B cell (primary cell): ENCODE results near the gene PPFIA4. TPM values are rescaled to one million over a fixed set of nuclear protein-coding genes. Genes with fewer than 3 reads are reported as not detected.
A peak's percentile ranks its signal among the peaks of the same experiment; 100 is the strongest.

Source experiments
- ATAC-seq: fragments of 200-7000 bp; cut with Tn5 transposase; one replicate; pipeline ENCODE4 v1.10.0; 2021; ENCODE audit warnings: low read depth, mild to moderate bottlenecking, moderate number of reproducible peaks, moderate library complexity
- CTCF ChIA-PET: fragments of 350-600 bp; sonication (Branson Sonifier 250); formaldehyde crosslinking; loops from one replicate; lab custom pipeline; 2021; ENCODE audit warnings: antibody characterized with exemption, inconsistent platforms; lab: Charles Lee
- POLR2A ChIA-PET: fragments of 350-600 bp; sonication (Branson Sonifier 250); formaldehyde crosslinking; loops from one replicate; lab custom pipeline; 2021; ENCODE audit warnings: antibody characterized with exemption; lab: Charles Lee
- DNase-seq: peaks from one replicate; pipeline ENCODE4 v3.0.0; 2013
- H2AFZ ChIP-seq: 2 replicates; pipeline ENCODE4 v1.6.1; 2012; ENCODE audit warnings: mild to moderate bottlenecking, low read depth, low read length; ENCODE audit not compliant: insufficient read depth, poor library complexity, severe bottlenecking
- H3K27ac ChIP-seq, 2 donors: 1 replicate in 1 of 2; 2 replicates in 1 of 2; pipeline ENCODE4 v1.5.1; 2012 to 2013; ENCODE audit warnings: low read length in 2 of 2, mild to moderate bottlenecking in 2 of 2, moderate library complexity in 1 of 2
- H3K27me3 ChIP-seq, 4 experiments: fragments of 200-600 bp in 1 of 4; sonication (generic) in 1 of 4; replicated peaks in 1 of 4; 1 replicate in 2 of 4; 2 replicates in 2 of 4; pipeline versions ENCODE4 v1.6.1 to v1.7.0; 2013 to 2016; ENCODE audit warnings: low read length in 3 of 4, mild to moderate bottlenecking in 2 of 4, mixed read lengths in 1 of 4, moderate library complexity in 1 of 4; ENCODE audit not compliant: insufficient read depth in 4 of 4, control insufficient read depth in 3 of 4; ENCODE audit errors: control extremely low read depth in 1 of 4
- H3K36me3 ChIP-seq, 2 experiments: replicated peaks in 1 of 2; 1 replicate in 1 of 2; 2 replicates in 1 of 2; pipeline versions ENCODE4 v1.6.1 to v1.7.1; 2013; ENCODE audit warnings: low read length in 1 of 2; ENCODE audit not compliant: insufficient read depth in 2 of 2, control insufficient read depth in 1 of 2; ENCODE audit errors: control extremely low read depth in 1 of 2, extremely low read depth in 1 of 2
- H3K4me1 ChIP-seq, 2 donors: fragments of 200-600 bp in 1 of 2; sonication (generic) in 1 of 2; 1 replicate in 1 of 2; 2 replicates in 1 of 2; pipeline versions ENCODE4 v1.5.1 to v1.6.1; 2013 to 2017; ENCODE audit warnings: low read length in 2 of 2; ENCODE audit not compliant: control insufficient read depth in 2 of 2, insufficient read depth in 2 of 2
- H3K4me2 ChIP-seq: replicated peaks from 2 replicates; pipeline ENCODE3; 2012; ENCODE audit warnings: mild to moderate bottlenecking, low read depth, low read length; ENCODE audit not compliant: poor library complexity, severe bottlenecking
- H3K4me3 ChIP-seq, 5 experiments: fragments of 200-600 bp in 1 of 5; sonication (generic) in 1 of 5; 1 replicate in 3 of 5; 2 replicates in 2 of 5; pipeline versions ENCODE4 v1.5.1 to v1.7.0; 2011 to 2016; ENCODE audit warnings: low read length in 4 of 5, mild to moderate bottlenecking in 4 of 5, low read depth in 2 of 5, control low read depth in 1 of 5, moderate library complexity in 1 of 5; ENCODE audit not compliant: insufficient read depth in 1 of 5; ENCODE audit errors: control extremely low read depth in 1 of 5, extremely low read depth in 1 of 5
- H3K79me2 ChIP-seq: fragments of 200-600 bp; sonication (generic); one replicate; pipeline ENCODE4 v1.6.0; 2016; ENCODE audit warnings: low read length; ENCODE audit not compliant: control insufficient read depth, insufficient read depth
- H3K9ac ChIP-seq: fragments of 200-600 bp; sonication (generic); 2 replicates; pipeline ENCODE4 v1.6.1; 2017; ENCODE audit warnings: mild to moderate bottlenecking, low read length, moderate library complexity
- H3K9me3 ChIP-seq, 3 donors: one replicate each; pipeline versions ENCODE4 v1.6.1 to v1.7.1; 2013; ENCODE audit warnings: low read length in 2 of 3; ENCODE audit not compliant: control insufficient read depth in 2 of 3, insufficient read depth in 1 of 3; ENCODE audit errors: control extremely low read depth in 1 of 3
- H4K20me1 ChIP-seq: 2 replicates; pipeline ENCODE4 v1.6.0; 2012; ENCODE audit warnings: mild to moderate bottlenecking, low read length; ENCODE audit not compliant: insufficient read depth, control insufficient read depth, poor library complexity, severe bottlenecking
- H3K27ac Mint-ChIP-seq: one replicate; pipeline ENCODE4 v1.8.0; 2021; ENCODE audit warnings: mixed read lengths
- H3K27me3 Mint-ChIP-seq: one replicate; pipeline ENCODE4 v1.8.0; 2021; ENCODE audit warnings: mixed read lengths
- H3K4me1 Mint-ChIP-seq: one replicate; pipeline ENCODE4 v1.8.0; 2021; ENCODE audit warnings: mixed read lengths
- H3K4me3 Mint-ChIP-seq: one replicate; pipeline ENCODE4 v1.8.0; 2021; ENCODE audit warnings: mixed read lengths
- H3K9me3 Mint-ChIP-seq: one replicate; pipeline ENCODE4 v1.8.0; 2022; ENCODE audit warnings: mixed read lengths; ENCODE audit not compliant: insufficient read depth
- CTCF ChIP-seq: fragments of 200-600 bp; IDR thresholded peaks from one replicate; pipeline ENCODE4 v1.8.0; 2022; ENCODE audit warnings: antibody characterized with exemption, mild to moderate bottlenecking
- EZH2 ChIP-seq: IDR thresholded peaks from 2 replicates; pipeline ENCODE4 v1.6.1; 2012; ENCODE audit warnings: borderline replicate concordance, low read depth, mild to moderate bottlenecking, moderate library complexity, low read length; ENCODE audit not compliant: insufficient read depth, poor library complexity, severe bottlenecking
- WGBS: methylation state at CpG from one replicate; pipeline ENCODE4 v1.1.5; 2013; ENCODE audit warnings: missing lambda C conversion rate; ENCODE audit not compliant: insufficient coverage; 5-methylcytosine and 5-hydroxymethylcytosine counted together
- intact Hi-C: fragments of 100-400 bp; cut with micrococcal nuclease; formaldehyde crosslinking; loops from one replicate; pipeline ENCODE4 v1.10.0; 2022
- polyA plus RNA-seq: library from polyadenylated mRNA; depleted of rRNA; stranded (reverse); fragments of >200 nt; gene quantifications from 2 replicates; pipeline ENCODE4 v1.2.3, GENCODE V29; 2012
- total RNA-seq, 2 donors: library from RNA; stranded (reverse); fragments of 120-200 nt in 1 of 2; gene quantifications; 1 replicate in 1 of 2; 2 replicates in 1 of 2; pipeline versions ENCODE4 v1.2.3 to v1.2.4, GENCODE V29; 2013 to 2022

PPFIA4 gene
- total and polyA plus RNA-seq, 2 donors (not counting 1 experiment from before 2014, with no cell fraction given), result 0.09 to 0.62 TPM

GRCh38 chr1:203009185-203009584 lies 17.1 kb upstream of the PPFIA4 start:
- peaks cover 0 to 6% (median 0%) of the 10 kb centered on the region in 3 donors for H3K9me3 ChIP-seq
- Mint-ChIP-seq H3K27ac (no peak overlapping the region), H3K9me3 (no peaks in the 10 kb centered on the region), H3K4me1 (peaks cover 32% of the 10 kb centered on the region), H3K4me3 (peak overlapping the region; percentile 99), H3K27me3 (no peaks in the 10 kb centered on the region)
- ChIA-PET CTCF (interaction anchor here (1.4 to 2.6 kb wide), 2 partner anchors 10 to 286 kb away, joined by 3 to 8 read pairs; no protein-coding TSS in a partner anchor), POLR2A (no interaction called here)
- no CpG with 5 or more reads among the region's 3 CpGs for WGBS
- no peak overlapping the region for H3K27ac ChIP-seq
- H3K4me1 ChIP-seq, result peaks cover 16 to 17% of the 10 kb centered on the region in 2 donors
- intact Hi-C loops, result loop anchor here (10.0 kb wide), 1 partner anchor 544 kb away; no protein-coding TSS in a partner anchor
- no peak for TF ChIP-seq EZH2
- TF ChIP-seq CTCF, result no peak
- peaks cover 56% of the 10 kb centered on the region for H3K79me2 ChIP-seq
- H4K20me1 ChIP-seq, result peaks cover 15% of the 10 kb centered on the region
- H3K4me3 ChIP-seq, result no peak overlapping the region
- H3K9ac ChIP-seq, result no peak overlapping the region
- peaks cover 10 to 41% of the 10 kb centered on the region in 2 experiments for H3K36me3 ChIP-seq
- DNase-seq, result no peak
- no peak for ATAC-seq
- no peak overlapping the region for H2AFZ ChIP-seq
- no peaks in the 10 kb centered on the region for H3K27me3 ChIP-seq
- peak overlapping the region; percentile 88 for H3K4me2 ChIP-seq

- intact Hi-C loops, result no loop called here
- Mint-ChIP-seq H3K9me3 (no peaks in the 10 kb centered on the region), H3K27me3 (no peaks in the 10 kb centered on the region), H3K27ac (no peak overlapping the region), H3K4me1 (peaks cover 21% of the 10 kb centered on the region), H3K4me3 (no peak overlapping the region)
- no peak overlapping the region for H3K4me2 ChIP-seq
- ATAC-seq (no peak), DNase-seq (no peak)
- H3K9me3 ChIP-seq, result no peaks in the 10 kb centered on the region
- ChIA-PET POLR2A (no interaction called here), CTCF (no interaction called here)
- H3K27ac ChIP-seq, result no peak overlapping the region
- no CpG with 5 or more reads among the region's 5 CpGs for WGBS
- peaks cover 15 to 64% of the 10 kb centered on the region in 2 experiments for H3K36me3 ChIP-seq
- H3K27me3 ChIP-seq, result no peaks in the 10 kb centered on the region
- peaks cover 9 to 12% of the 10 kb centered on the region in 2 donors for H3K4me1 ChIP-seq
- peaks cover 37% of the 10 kb centered on the region for H4K20me1 ChIP-seq
- TF ChIP-seq CTCF, result no peak
- TF ChIP-seq EZH2, result no peak
- H3K9ac ChIP-seq, result no peak overlapping the region
- H3K79me2 ChIP-seq, result peaks cover 71% of the 10 kb centered on the region
- H2AFZ ChIP-seq, result no peak overlapping the region
- no peak overlapping the region for H3K4me3 ChIP-seq
Measured at GRCh38 chr1:203011582-203011981, 14.7 kb upstream of the PPFIA4 start.
